Activated CD4-positive, alpha-beta T cell treated with anti-CD3 and anti-CD28 coated beads, Interleukin-2, amount 10 ng/mL, durations not matched to agents 24 days and 14 days (primary cell): ENCODE results near the gene CCNF. TPM values are rescaled to one million over a fixed set of nuclear protein-coding genes. Genes with fewer than 3 reads are reported as not detected.

Experiments
- DNase-seq: peaks from one replicate; pipeline ENCODE4 v3.0.0; 2022
- H3K27ac Mint-ChIP-seq: one replicate; pipeline ENCODE4 v1.8.0; 2022; ENCODE audit warnings: mild to moderate bottlenecking, mixed read lengths
- H3K27me3 Mint-ChIP-seq: one replicate; pipeline ENCODE4 v1.8.0; 2022; ENCODE audit warnings: mixed read lengths
- H3K36me3 Mint-ChIP-seq: one replicate; pipeline ENCODE4 v1.8.0; 2022; ENCODE audit warnings: low read depth, mild to moderate bottlenecking, mixed read lengths
- H3K4me1 Mint-ChIP-seq: one replicate; pipeline ENCODE4 v1.8.0; 2021; ENCODE audit warnings: mixed read lengths
- H3K4me3 Mint-ChIP-seq: one replicate; pipeline ENCODE4 v1.8.0; 2022; ENCODE audit warnings: mild to moderate bottlenecking, moderate library complexity, mixed read lengths
- H3K9me3 Mint-ChIP-seq: one replicate; pipeline ENCODE4 v1.8.0; 2021; ENCODE audit warnings: mixed read lengths
- intact Hi-C: fragments of 100-400 bp; cut with micrococcal nuclease; formaldehyde crosslinking; loops from one replicate; pipeline ENCODE4 v1.15.1; 2023
- total RNA-seq: library from RNA; stranded (reverse); gene quantifications from 2 replicates; pipeline ENCODE4 v1.2.3, GENCODE V29; 2022

Gene CCNF
- total RNA-seq, 1 donor from 2014 or later: 45.7 TPM

DNA sequence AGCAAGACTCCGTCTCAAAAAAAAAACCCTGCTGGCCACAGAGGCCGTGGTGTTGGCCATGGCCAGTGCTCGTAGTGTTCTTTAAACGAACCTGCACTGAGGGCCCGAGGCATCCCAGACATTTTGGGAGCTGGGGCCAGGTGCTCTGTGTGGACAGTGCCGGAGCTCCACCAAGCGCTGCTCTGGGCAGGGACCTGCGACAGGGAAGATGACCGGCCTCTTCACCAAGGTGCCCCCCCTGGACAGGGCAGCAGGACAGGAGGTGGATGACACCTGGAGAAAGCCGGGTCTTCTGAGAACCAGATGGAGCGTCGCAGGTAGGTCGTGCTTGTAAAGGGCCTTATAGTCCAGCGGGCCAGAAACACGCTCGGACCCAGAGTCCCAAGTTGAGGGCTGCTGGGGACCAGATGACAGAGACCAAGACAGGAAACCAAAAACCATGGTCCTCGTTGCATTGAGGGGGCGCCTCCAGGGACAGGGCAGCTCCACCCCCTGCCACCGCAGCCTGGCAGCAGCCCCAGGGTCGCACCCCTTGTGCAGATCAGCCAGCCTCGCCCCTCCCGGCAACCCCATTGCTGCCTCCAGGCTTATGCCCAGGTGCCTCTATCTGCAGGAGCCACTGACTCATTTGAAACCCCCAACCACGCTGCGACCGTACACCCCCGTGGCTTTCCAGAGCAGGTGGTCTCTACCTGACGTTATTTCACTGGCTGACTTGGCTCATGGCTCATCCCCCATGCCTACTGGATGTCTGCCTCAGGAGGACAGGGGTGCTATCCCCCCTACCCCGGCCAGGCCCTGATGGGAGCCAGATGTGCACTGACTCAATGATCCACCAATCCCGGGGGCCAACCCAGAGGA, 37.6 kb downstream of the CCNF start:
- Mint-ChIP-seq H3K36me3 (no peaks in the 10 kb centered on the region), H3K27me3 (peaks cover 21% of the 10 kb centered on the region), H3K4me3 (no peak overlapping the region), H3K27ac (no peak overlapping the region), H3K4me1 (peaks cover 2% of the 10 kb centered on the region), H3K9me3 (no peaks in the 10 kb centered on the region)
- DNase-seq: no peak
- intact Hi-C loops: no loop called here

DNA sequence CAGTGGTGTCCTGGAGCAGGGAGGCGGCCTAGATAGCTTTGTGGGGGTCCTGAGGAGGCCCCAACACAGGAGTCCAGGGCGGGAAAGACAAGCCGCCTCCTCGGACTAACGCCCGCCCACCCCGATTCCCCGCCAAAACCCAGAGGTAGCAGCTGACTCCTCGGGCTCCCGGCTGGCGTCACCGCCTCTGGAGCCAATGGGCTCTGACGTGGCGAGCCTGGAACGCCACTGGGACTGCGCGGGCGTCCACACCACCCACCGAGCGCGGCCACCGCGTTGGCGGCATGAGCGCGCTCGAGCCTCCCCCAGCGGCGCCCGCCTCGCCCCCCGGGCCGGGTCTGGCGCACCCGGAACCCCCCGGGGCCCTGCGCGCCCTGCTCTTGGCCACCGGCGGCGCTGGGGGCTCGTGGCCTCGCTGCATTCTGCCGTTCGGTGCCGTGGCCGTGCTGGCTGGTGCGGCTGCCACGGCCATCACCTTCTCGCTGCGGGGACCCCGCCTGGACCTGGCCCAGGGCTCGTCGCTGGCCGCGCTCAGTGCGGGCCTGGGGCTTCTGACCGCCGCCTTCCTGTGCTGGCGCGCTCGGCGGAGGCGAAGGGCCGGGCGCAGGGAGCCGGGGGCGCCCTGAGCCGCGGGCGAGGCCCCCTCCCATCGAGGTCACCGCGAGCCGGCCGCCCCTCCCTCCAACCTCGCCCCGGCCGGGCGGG, 38.4 kb downstream of the CCNF start:
- intact Hi-C loops: no loop called here
- Mint-ChIP-seq H3K27me3 (peaks cover 21% of the 10 kb centered on the region), H3K9me3 (no peaks in the 10 kb centered on the region), H3K4me3 (no peak overlapping the region), H3K27ac (no peak overlapping the region), H3K4me1 (peaks cover 2% of the 10 kb centered on the region), H3K36me3 (no peaks in the 10 kb centered on the region)
- DNase-seq: no peak

DNA sequence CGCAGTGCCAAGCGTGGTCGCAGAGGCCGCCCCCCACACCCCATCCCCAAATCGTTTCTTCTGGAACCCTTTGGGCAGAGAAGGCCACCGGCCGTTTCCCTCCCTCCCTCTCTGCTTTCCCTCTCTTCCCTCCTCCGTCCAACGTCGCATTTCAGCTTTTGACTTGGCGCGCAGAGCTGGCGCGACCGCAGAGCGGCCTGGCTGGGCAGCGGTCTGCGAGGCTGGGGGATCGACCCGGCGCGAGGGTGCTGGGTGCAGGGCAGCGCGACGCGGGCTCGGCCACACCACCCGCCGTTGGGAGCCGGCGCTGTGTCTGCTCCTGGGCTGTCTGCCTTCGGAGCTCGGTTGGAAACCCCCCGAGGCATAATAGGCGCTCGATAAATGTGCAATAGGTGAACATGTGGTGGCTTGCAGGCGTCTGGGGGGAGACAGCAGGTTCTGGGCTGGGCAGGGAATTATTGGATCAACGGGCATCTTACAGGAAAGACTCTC, 39.0 kb downstream of the CCNF start:
- H3K4me1 Mint-ChIP-seq: peaks cover 5% of the 10 kb centered on the region
- H3K36me3 Mint-ChIP-seq: no peaks in the 10 kb centered on the region
- peak overlapping the region; percentile 64 for H3K4me3 Mint-ChIP-seq
- no peak for DNase-seq
- no peak overlapping the region for H3K27ac Mint-ChIP-seq
- no peaks in the 10 kb centered on the region for H3K9me3 Mint-ChIP-seq
- peaks cover 26% of the 10 kb centered on the region for H3K27me3 Mint-ChIP-seq
- intact Hi-C loops: no loop called here

DNA sequence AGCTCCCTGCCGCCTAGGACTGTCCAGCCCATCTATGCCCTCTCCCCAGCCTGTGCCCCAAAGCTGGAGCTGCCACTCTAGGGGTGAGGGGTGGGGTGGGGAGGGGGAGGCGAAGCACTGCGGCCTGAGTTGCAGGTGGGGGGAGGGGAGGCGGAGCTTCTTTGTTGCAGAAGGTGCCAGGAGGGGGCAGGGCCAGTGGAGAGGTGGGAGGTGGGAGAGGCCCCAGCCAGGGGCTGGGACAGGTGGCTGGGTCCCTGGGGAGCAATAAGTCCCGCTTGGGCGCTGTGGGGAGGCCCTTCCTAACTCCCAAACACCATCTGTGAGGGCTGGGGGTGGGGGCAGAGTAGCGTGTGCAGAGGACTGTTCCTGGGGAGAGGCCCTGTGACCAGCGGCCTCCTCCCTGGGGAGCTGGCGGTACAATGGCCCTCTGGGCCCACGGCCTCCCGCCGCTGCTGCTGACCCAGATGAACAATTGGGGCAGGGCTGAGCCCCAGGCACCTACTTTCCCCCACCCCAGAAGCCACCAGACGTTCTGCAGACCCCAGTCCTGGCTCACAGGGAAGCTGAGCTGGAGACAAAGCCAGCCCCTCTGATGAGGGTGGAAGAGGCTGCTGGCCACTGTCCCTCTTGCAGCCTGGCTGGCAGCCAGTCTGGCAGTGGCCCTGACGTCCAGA, 39.6 kb downstream of the CCNF start:
- Mint-ChIP-seq H3K27ac (no peak overlapping the region), H3K4me3 (peak overlapping the region; percentile 64), H3K9me3 (no peaks in the 10 kb centered on the region), H3K4me1 (peaks cover 7% of the 10 kb centered on the region), H3K27me3 (peaks cover 28% of the 10 kb centered on the region), H3K36me3 (no peaks in the 10 kb centered on the region)
- no peak for DNase-seq
- intact Hi-C loops: no loop called here

DNA sequence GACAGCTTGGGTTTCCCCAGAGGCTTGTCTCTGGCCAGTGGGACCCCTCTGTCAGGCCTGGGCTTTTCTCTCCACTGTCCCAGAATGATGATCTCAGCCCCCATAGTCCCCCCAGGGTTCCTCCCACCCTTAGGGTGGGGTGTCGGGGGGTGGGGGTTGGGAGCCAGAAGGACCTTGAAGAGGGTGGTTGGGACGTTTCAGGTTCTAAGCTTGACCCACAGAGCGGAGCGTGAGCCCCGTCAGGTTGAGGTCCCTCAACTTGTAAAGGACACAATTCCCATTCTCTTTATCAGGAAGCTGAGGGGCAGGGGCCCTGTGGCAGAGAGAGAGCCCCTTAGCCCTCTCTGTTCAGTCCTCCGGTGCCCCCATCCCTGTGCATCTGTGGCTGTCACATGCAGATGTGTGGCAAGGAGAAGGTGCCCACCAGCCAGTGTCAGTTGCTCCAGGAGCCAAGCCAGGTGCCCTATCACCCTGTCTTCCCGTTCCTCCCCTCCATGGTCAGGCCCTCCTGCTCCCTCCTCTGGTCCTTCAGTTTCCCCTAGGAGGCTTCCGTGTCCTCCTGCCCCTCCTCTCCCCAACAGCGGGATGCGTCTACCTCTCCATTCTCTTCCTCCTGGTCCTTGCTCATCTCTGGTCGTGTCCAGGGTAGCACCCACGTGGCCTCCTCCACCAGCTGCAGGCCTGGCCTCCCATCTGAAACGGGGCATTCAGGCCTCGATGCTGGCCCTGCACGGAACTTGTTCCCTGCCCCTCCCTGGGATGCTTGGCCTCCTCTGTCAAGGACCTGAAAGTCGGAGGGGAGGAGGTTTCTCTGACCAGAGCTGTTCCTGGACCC, 40.4 kb downstream of the CCNF start:
- intact Hi-C loops: loop anchor here (5.0 kb wide), 1 partner anchor 42 kb away; the partner anchor contains the start of gene CCNF
- no peak for DNase-seq
- Mint-ChIP-seq H3K27me3 (peaks cover 28% of the 10 kb centered on the region), H3K9me3 (no peaks in the 10 kb centered on the region), H3K27ac (no peak overlapping the region), H3K4me3 (no peak overlapping the region), H3K36me3 (no peaks in the 10 kb centered on the region), H3K4me1 (peaks cover 7% of the 10 kb centered on the region)

DNA sequence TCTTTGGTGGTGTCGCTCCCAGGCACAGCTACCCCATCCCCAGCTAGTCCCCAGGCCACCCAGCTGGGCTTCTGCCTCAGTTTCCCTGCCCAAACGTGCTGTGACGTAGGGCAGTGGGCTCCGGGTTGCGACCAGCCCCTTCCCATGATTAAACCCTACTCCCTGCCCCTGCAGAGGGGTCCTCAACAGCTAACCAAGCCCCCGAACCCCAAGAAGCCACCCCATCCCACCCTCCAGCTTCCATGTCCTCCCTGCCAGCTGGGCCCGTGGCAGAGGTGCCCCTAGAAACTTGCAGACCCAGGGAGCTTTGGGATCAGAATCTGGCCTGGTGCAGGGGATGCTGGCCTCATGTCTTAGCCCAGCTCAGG, 41.0 kb downstream of the CCNF start:
- H3K27ac Mint-ChIP-seq: no peak overlapping the region
- intact Hi-C loops: loop anchor here (5.0 kb wide), 1 partner anchor 43 kb away; the partner anchor contains the start of gene CCNF
- no peaks in the 10 kb centered on the region for H3K9me3 Mint-ChIP-seq
- H3K27me3 Mint-ChIP-seq: peaks cover 28% of the 10 kb centered on the region
- no peak overlapping the region for H3K4me3 Mint-ChIP-seq
- H3K4me1 Mint-ChIP-seq: peaks cover 7% of the 10 kb centered on the region
- no peak for DNase-seq
- H3K36me3 Mint-ChIP-seq: no peaks in the 10 kb centered on the region

DNA sequence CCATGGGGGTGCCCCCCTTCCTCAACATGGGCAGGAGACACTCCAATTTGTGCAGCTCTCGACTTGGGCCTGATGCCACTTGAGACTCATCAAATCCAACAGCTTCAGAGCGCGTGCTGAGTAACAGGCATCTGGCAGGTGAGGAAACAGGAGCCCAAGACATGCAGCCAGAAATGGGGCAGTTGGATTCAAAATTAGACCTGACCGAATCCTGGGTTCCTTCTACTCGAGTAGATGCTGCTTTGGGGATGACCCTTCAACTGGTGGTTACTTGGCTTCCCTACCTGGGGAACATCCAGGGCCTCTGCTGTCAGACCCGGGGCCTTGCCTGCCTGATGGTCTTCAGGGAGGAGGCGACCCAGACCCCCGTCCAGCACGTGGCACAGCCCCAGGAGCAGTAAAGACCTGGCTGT, 41.4 kb downstream of the CCNF start:
- intact Hi-C loops: loop anchor here (5.0 kb wide), 1 partner anchor 43 kb away; the partner anchor contains the start of gene CCNF
- H3K9me3 Mint-ChIP-seq: no peaks in the 10 kb centered on the region
- peaks cover 7% of the 10 kb centered on the region for H3K4me1 Mint-ChIP-seq
- no peak for DNase-seq
- H3K4me3 Mint-ChIP-seq: no peak overlapping the region
- no peak overlapping the region for H3K27ac Mint-ChIP-seq
- peaks cover 28% of the 10 kb centered on the region for H3K27me3 Mint-ChIP-seq
- no peaks in the 10 kb centered on the region for H3K36me3 Mint-ChIP-seq

- no peak for DNase-seq
- peaks cover 29% of the 10 kb centered on the region for H3K27me3 Mint-ChIP-seq
- peaks cover 8% of the 10 kb centered on the region for H3K4me1 Mint-ChIP-seq
- no peak within 1 kb of the TSS for H3K4me3 Mint-ChIP-seq
- intact Hi-C loops: loop anchor here (5.0 kb wide), 1 partner anchor 44 kb away; the partner anchor contains the start of gene CCNF
- H3K27ac Mint-ChIP-seq: no peak within 1 kb of the TSS
- no peaks in the 10 kb centered on the region for H3K9me3 Mint-ChIP-seq
- H3K36me3 Mint-ChIP-seq: no peaks in the 10 kb centered on the region
Observed at GRCh38 chr16:2471016-2471652, 41.9 kb downstream of the CCNF start, which contains the start of gene NTN3. Gene NTN3 (plus strand): TSS chr16:2471297. CDS start chr16:2471702, 405 bp downstream.

DNA sequence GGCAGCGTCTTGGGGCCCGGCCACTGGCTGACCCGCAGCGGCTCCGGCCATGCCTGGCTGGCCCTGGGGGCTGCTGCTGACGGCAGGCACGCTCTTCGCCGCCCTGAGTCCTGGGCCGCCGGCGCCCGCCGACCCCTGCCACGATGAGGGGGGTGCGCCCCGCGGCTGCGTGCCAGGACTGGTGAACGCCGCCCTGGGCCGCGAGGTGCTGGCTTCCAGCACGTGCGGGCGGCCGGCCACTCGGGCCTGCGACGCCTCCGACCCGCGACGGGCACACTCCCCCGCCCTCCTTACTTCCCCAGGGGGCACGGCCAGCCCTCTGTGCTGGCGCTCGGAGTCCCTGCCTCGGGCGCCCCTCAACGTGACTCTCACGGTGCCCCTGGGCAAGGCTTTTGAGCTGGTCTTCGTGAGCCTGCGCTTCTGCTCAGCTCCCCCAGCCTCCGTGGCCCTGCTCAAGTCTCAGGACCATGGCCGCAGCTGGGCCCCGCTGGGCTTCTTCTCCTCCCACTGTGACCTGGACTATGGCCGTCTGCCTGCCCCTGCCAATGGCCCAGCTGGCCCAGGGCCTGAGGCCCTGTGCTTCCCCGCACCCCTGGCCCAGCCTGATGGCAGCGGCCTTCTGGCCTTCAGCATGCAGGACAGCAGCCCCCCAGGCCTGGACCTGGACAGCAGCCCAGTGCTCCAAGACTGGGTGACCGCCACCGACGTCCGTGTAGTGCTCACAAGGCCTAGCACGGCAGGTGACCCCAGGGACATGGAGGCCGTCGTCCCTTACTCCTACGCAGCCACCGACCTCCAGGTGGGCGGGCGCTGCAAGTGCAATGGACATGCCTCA, 42.6 kb downstream of the CCNF start:
- no peak overlapping the region for H3K27ac Mint-ChIP-seq
- H3K4me3 Mint-ChIP-seq: no peak overlapping the region
- H3K36me3 Mint-ChIP-seq: no peaks in the 10 kb centered on the region
- no peaks in the 10 kb centered on the region for H3K9me3 Mint-ChIP-seq
- DNase-seq: no peak
- H3K4me1 Mint-ChIP-seq: peaks cover 10% of the 10 kb centered on the region
- peaks cover 33% of the 10 kb centered on the region for H3K27me3 Mint-ChIP-seq
- intact Hi-C loops: loop anchor here (5.0 kb wide), 1 partner anchor 45 kb away; the partner anchor contains the start of gene CCNF

DNA sequence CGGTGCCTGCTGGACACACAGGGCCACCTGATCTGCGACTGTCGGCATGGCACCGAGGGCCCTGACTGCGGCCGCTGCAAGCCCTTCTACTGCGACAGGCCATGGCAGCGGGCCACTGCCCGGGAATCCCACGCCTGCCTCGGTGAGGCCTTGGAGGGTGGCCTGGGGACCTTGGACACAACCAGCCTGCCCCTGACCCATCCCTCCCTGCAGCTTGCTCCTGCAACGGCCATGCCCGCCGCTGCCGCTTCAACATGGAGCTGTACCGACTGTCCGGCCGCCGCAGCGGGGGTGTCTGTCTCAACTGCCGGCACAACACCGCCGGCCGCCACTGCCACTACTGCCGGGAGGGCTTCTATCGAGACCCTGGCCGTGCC, 43.2 kb downstream of the CCNF start:
- H3K9me3 Mint-ChIP-seq: no peaks in the 10 kb centered on the region
- intact Hi-C loops: loop anchor here (5.0 kb wide), 1 partner anchor 45 kb away; the partner anchor contains the start of gene CCNF
- DNase-seq: no peak
- no peaks in the 10 kb centered on the region for H3K36me3 Mint-ChIP-seq
- H3K27me3 Mint-ChIP-seq: peaks cover 32% of the 10 kb centered on the region
- H3K27ac Mint-ChIP-seq: no peak overlapping the region
- H3K4me3 Mint-ChIP-seq: no peak overlapping the region
- peaks cover 9% of the 10 kb centered on the region for H3K4me1 Mint-ChIP-seq

- peaks cover 36% of the 10 kb centered on the region for H3K27me3 Mint-ChIP-seq
- no peaks in the 10 kb centered on the region for H3K36me3 Mint-ChIP-seq
- H3K4me3 Mint-ChIP-seq: peak overlapping the region; percentile 74
- DNase-seq: no peak
- intact Hi-C loops: loop anchor here (5.0 kb wide), 1 partner anchor 46 kb away; the partner anchor contains the start of gene CCNF
- H3K4me1 Mint-ChIP-seq: peaks cover 12% of the 10 kb centered on the region
- no peaks in the 10 kb centered on the region for H3K9me3 Mint-ChIP-seq
- H3K27ac Mint-ChIP-seq: peak overlapping the region; percentile 73
Observed at GRCh38 chr16:2472885-2473445, 43.7 kb downstream of the CCNF start.
